NCI-H446 treated with DMSO at 0.1 percent for 48 hours (cell line): ENCODE data around the gene FAM240A.

ENCODE experiments used
- DNase-seq: peaks from one replicate; lab custom pipeline; 2025; lab: John Stamatoyannopoulos, UW

The FAM240A gene

GRCh38 chr3:46675426-46675825 is 63.1 kb downstream of the FAM240A start:
- no peak for DNase-seq
